IMR-90 (cell line): ENCODE measurements around the gene EHD4. TPM values are rescaled to one million over a fixed set of nuclear protein-coding genes. Genes with fewer than 3 reads are reported as not detected.
A peak's percentile ranks its signal among the peaks of the same experiment; 100 is the strongest.

Experiments used
- ATAC-seq: fragments of 200-7000 bp; cut with Tn5 transposase; 2 replicates; pipeline ENCODE4 v1.9.1; 2020; ENCODE audit warnings: low read depth, mild to moderate bottlenecking, moderate library complexity
- BruUV-seq: library from RNA; stranded (reverse); fragments of 400-500 nt; replicated peaks from 2 replicates; lab custom pipeline; 2021; lab: Mats Ljungman, UMichigan
- CTCF ChIA-PET: fragments of 300-600 bp; formaldehyde crosslinking; extraction: SDS; loops from one replicate; lab custom pipeline; 2021; ENCODE audit warnings: antibody characterized with exemption; lab: Yijun Ruan, JAX
- POLR2A ChIA-PET: fragments of 300-600 bp; sonication (Branson Sonifier 250); formaldehyde crosslinking; loops from one replicate; lab custom pipeline; 2022; ENCODE audit warnings: antibody characterized with exemption; ENCODE audit not compliant: unreplicated experiment; lab: Charles Lee
- DNase-seq: peaks from one replicate; pipeline ENCODE4 v3.0.0; 2013
- H2AFZ ChIP-seq: replicated peaks from 2 replicates; pipeline ENCODE3; 2013; ENCODE audit warnings: low read length, mild to moderate bottlenecking; ENCODE audit not compliant: poor library complexity
- H2AK5ac ChIP-seq: 2 replicates; pipeline ENCODE4 v1.6.1; 2013; ENCODE audit warnings: low read depth, low read length, inconsistent platforms
- H2AK9ac ChIP-seq: replicated peaks from 2 replicates; pipeline ENCODE3; 2013; ENCODE audit warnings: mild to moderate bottlenecking, low read depth, low read length, moderate library complexity; ENCODE audit not compliant: poor library complexity
- H2BK120ac ChIP-seq: 2 replicates; pipeline ENCODE4 v1.6.1; 2013; ENCODE audit warnings: low read depth, low read length, inconsistent platforms
- H2BK15ac ChIP-seq: 3 replicates; pipeline ENCODE4 v1.6.1; 2013; ENCODE audit warnings: low read depth, low read length, inconsistent platforms
- H2BK20ac ChIP-seq: 2 replicates; pipeline ENCODE4 v1.6.1; 2013; ENCODE audit warnings: low read depth, mild to moderate bottlenecking, inconsistent platforms, low read length, moderate library complexity
- H2BK5ac ChIP-seq: 2 replicates; pipeline ENCODE4 v1.6.1; 2013; ENCODE audit warnings: mild to moderate bottlenecking, low read depth, low read length, inconsistent platforms; ENCODE audit not compliant: poor library complexity, severe bottlenecking
- H3K14ac ChIP-seq: replicated peaks from 2 replicates; pipeline ENCODE4 v1.6.1; 2013; ENCODE audit warnings: low read depth, low read length, inconsistent platforms
- H3K18ac ChIP-seq: 2 replicates; pipeline ENCODE4 v1.6.1; 2013; ENCODE audit warnings: low read depth, low read length, control low read depth
- H3K23ac ChIP-seq: 2 replicates; pipeline ENCODE4 v1.6.1; 2013; ENCODE audit warnings: low read depth, low read length, inconsistent platforms
- H3K27ac ChIP-seq: 2 replicates; pipeline ENCODE4 v1.5.1; 2013; ENCODE audit warnings: mild to moderate bottlenecking, control low read depth, low read length; ENCODE audit not compliant: insufficient read depth
- H3K27me3 ChIP-seq: 2 replicates; pipeline ENCODE4 v1.6.1; 2013; ENCODE audit warnings: low read length; ENCODE audit not compliant: control insufficient read depth, insufficient read depth
- H3K36me3 ChIP-seq: 2 replicates; pipeline ENCODE4 v1.6.1; 2013; ENCODE audit warnings: low read length, mixed read lengths; ENCODE audit not compliant: control insufficient read depth, insufficient read depth
- H3K4ac ChIP-seq: 2 replicates; pipeline ENCODE4 v1.6.1; 2013; ENCODE audit warnings: low read depth, low read length, inconsistent platforms
- H3K4me1 ChIP-seq: 2 replicates; pipeline ENCODE4 v1.6.1; 2013; ENCODE audit warnings: low read length, mixed read lengths; ENCODE audit not compliant: control insufficient read depth, insufficient read depth
- H3K4me2 ChIP-seq: 2 replicates; pipeline ENCODE4 v1.6.1; 2013; ENCODE audit warnings: low read depth, mild to moderate bottlenecking, control low read depth, low read length, moderate library complexity
- H3K4me3 ChIP-seq: 2 replicates; pipeline ENCODE4 v1.5.1; 2013; ENCODE audit warnings: low read depth, mild to moderate bottlenecking, control low read depth, low read length, moderate library complexity; ENCODE audit not compliant: insufficient read depth
- H3K56ac ChIP-seq: 2 replicates; pipeline ENCODE4 v1.6.1; 2013; ENCODE audit warnings: low read length, inconsistent platforms; ENCODE audit not compliant: insufficient read depth; ENCODE audit errors: extremely low read depth
- H3K79me1 ChIP-seq, 2 experiments: 2 replicates each; pipeline ENCODE4 v1.6.1; 2013; ENCODE audit warnings: low read length in 2 of 2, inconsistent platforms in 1 of 2, low read depth in 1 of 2
- H3K9ac ChIP-seq: 2 replicates; pipeline ENCODE4 v1.6.1; 2013; ENCODE audit warnings: low read depth, low read length, control low read depth
- H3K9me1 ChIP-seq: 2 replicates; pipeline ENCODE4 v1.6.1; 2013; ENCODE audit warnings: low read length, inconsistent platforms; ENCODE audit not compliant: insufficient read depth
- H3K9me3 ChIP-seq: 2 replicates; pipeline ENCODE4 v1.6.1; 2013; ENCODE audit warnings: low read length; ENCODE audit not compliant: control insufficient read depth, insufficient read depth
- H4K20me1 ChIP-seq: 2 replicates; pipeline ENCODE4 v1.6.1; 2013; ENCODE audit warnings: low read length, inconsistent platforms; ENCODE audit not compliant: insufficient read depth
- H4K5ac ChIP-seq: 2 replicates; pipeline ENCODE4 v1.6.1; 2013; ENCODE audit warnings: mild to moderate bottlenecking, low read depth, low read length, control low read depth
- H4K8ac ChIP-seq, 2 experiments: 2 replicates each; pipeline ENCODE4 v1.6.1; 2013; ENCODE audit warnings: low read depth in 2 of 2, low read length in 2 of 2, control low read depth in 1 of 2, inconsistent platforms in 1 of 2
- H4K91ac ChIP-seq: 2 replicates; pipeline ENCODE4 v1.6.1; 2013; ENCODE audit warnings: low read depth, low read length, inconsistent platforms; ENCODE audit not compliant: insufficient read depth
- BHLHE40 ChIP-seq: fragments of 150-350 bp; IDR thresholded peaks from 2 replicates; pipeline ENCODE4 v1.6.1; 2016; ENCODE audit warnings: mild to moderate bottlenecking, low read depth, low read length
- CEBPB ChIP-seq: IDR thresholded peaks from 2 replicates; pipeline ENCODE4 v1.6.1; 2012; ENCODE audit warnings: low read depth, low read length, improper control_type of control experiment
- CHD1 ChIP-seq: IDR thresholded peaks from 2 replicates; pipeline ENCODE4 v1.6.1; 2012; ENCODE audit warnings: low read depth, low read length, improper control_type of control experiment
- FOS ChIP-seq: fragments of 150-350 bp; IDR thresholded peaks from 2 replicates; pipeline ENCODE4 v1.6.1; 2016; ENCODE audit warnings: low read depth, low read length
- MAFK ChIP-seq: IDR thresholded peaks from 2 replicates; pipeline ENCODE4 v1.6.1; 2012; ENCODE audit warnings: low read depth, low read length, improper control_type of control experiment
- MAZ ChIP-seq: IDR thresholded peaks from 2 replicates; pipeline ENCODE4 v1.6.1; 2012; ENCODE audit warnings: low read depth, mild to moderate bottlenecking, low read length, improper control_type of control experiment, moderate library complexity, borderline replicate concordance
- MXI1 ChIP-seq: IDR thresholded peaks from 2 replicates; pipeline ENCODE4 v1.6.1; 2012; ENCODE audit warnings: low read depth, mild to moderate bottlenecking, low read length, moderate library complexity, borderline replicate concordance
- NFE2L2 ChIP-seq: fragments of 150-350 bp; IDR thresholded peaks from 2 replicates; pipeline ENCODE4 v1.6.1; 2016; ENCODE audit warnings: low read depth, mild to moderate bottlenecking, low read length
- POLR2A ChIP-seq: IDR thresholded peaks from 2 replicates; pipeline ENCODE4 v1.6.1; 2012; ENCODE audit warnings: mild to moderate bottlenecking, low read depth, low read length
- RAD21 ChIP-seq: IDR thresholded peaks from 2 replicates; pipeline ENCODE4 v1.6.1; 2012; ENCODE audit warnings: low read length, improper control_type of control experiment
- RCOR1 ChIP-seq: IDR thresholded peaks from 2 replicates; pipeline ENCODE4 v1.6.1; 2012; ENCODE audit warnings: mild to moderate bottlenecking, low read length, improper control_type of control experiment; ENCODE audit not compliant: insufficient replicate concordance
- RFX5 ChIP-seq: IDR thresholded peaks from 2 replicates; pipeline ENCODE4 v1.8.0; 2012; ENCODE audit warnings: low read depth, mild to moderate bottlenecking, low read length, moderate library complexity
- SMC3 ChIP-seq: fragments of 150-350 bp; IDR thresholded peaks from 2 replicates; pipeline ENCODE4 v1.6.1; 2016; ENCODE audit warnings: low read depth, mild to moderate bottlenecking, antibody characterized with exemption, low read length, moderate library complexity
- WGBS, 2 experiments: methylation state at CpG; one replicate each; pipeline versions ENCODE4 v1.1.5 to v1.1.7; 2013; ENCODE audit warnings: missing lambda C conversion rate in 2 of 2; ENCODE audit not compliant: insufficient read length in 1 of 2; ENCODE audit errors: extremely low coverage in 2 of 2; 5-methylcytosine and 5-hydroxymethylcytosine counted together
- dilution Hi-C: fragments of 300-500 bp; cut with HindIII; formaldehyde crosslinking; loops from one replicate; pipeline ENCODE4 v1.14.3; 2018; ENCODE audit warnings: low sequenced_read_pairs; ENCODE audit not compliant: unreplicated experiment
- in situ Hi-C: fragments of 300-500 bp; cut with MboI; formaldehyde crosslinking; loops from 3 replicates; pipeline ENCODE4 v1.14.3; 2019; ENCODE audit warnings: low sequenced_read_pairs, inconsistent platforms, mixed read lengths
- intact Hi-C: fragments of 100-400 bp; cut with micrococcal nuclease; formaldehyde crosslinking; loops from 2 replicates; pipeline ENCODE4 v1.10.0; 2022
- polyA plus RNA-seq, 3 experiments: library from polyadenylated mRNA; depleted of rRNA; stranded (reverse); fragments of >200 nt; gene quantifications; 2 replicates each; pipeline ENCODE4 v1.2.3, GENCODE V29; 2012; ENCODE audit warnings: low replicate concordance in 1 of 3
- total RNA-seq: library from RNA; depleted of rRNA; stranded (reverse); fragments of >200 nt; gene quantifications from 2 replicates; pipeline ENCODE4 v1.2.3, GENCODE V29; 2012
- TF ChIP-seq, protein P1 (sequence below): fragments of 150-350 bp; IDR thresholded peaks from 2 replicates; pipeline ENCODE4 v1.6.1; 2017; ENCODE audit warnings: mild to moderate bottlenecking, antibody characterized with exemption, low read length, low read depth
- TF ChIP-seq, protein P2 (sequence below): conservative IDR thresholded peaks from 2 replicates; pipeline ENCODE4 v1.5.1; 2012; ENCODE audit warnings: mild to moderate bottlenecking, low read depth, low read length, improper control_type of control experiment

The EHD4 gene
- total and polyA plus RNA-seq, 2 of the 4 experiments (the other 2 are of a cell fraction): 21.0 to 29.0 TPM

DNA sequence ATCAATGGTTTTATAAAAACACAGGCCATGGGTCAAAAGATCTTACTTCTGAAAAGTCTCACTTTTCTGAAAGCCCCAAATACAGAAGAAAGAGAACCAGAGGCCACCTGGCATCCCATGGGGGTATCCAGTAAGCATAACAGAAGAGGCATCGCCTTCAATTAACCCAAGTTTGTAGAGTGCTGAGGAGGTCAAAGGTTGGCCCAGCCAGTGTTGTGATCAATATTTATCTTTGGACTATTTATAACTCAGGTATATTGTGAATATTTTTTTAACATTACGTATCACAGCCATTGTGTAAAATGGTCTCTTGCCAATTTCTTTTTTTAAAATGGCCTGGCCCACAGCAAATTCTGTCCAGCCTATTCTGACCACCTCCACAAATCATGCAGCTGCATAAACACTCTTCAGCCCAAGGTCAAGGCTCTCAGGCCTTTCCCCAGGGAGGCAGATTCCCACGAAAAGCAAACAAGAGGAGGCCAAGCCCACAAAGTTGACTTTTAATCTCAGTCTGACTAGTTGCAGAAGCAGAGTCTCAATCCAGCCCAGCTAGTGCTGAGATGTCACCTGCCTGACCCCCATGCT lies 52.3 kb downstream of the EHD4 start:
- peaks cover 22% of the 10 kb centered on the region for H3K4me1 ChIP-seq
- H3K9me1 ChIP-seq: peaks cover 36% of the 10 kb centered on the region
- ATAC-seq: peak; percentile 86
- intact Hi-C loops (no loop called here), dilution Hi-C loops (no loop called here), in situ Hi-C loops (no loop called here)
- no peak overlapping the region for H3K23ac ChIP-seq
- H4K91ac ChIP-seq: no peak overlapping the region
- 0% methylated on average over 1 of the region's 3 CpGs; no CpG with 5 or more reads in 1 of the 2 experiments for WGBS, 2 experiments
- no peak overlapping the region for H3K4me2 ChIP-seq
- no peak overlapping the region for H2BK15ac ChIP-seq
- H2AFZ ChIP-seq: no peak overlapping the region
- peak overlapping the region; percentile 46; the same call in 1 of the 2 replicates for H2AK5ac ChIP-seq
- peak; percentile 97 for DNase-seq
- peaks cover 7% of the 10 kb centered on the region for H3K36me3 ChIP-seq
- H3K18ac ChIP-seq: no peak overlapping the region
- H3K27ac ChIP-seq: no peak overlapping the region
- no peaks in the 10 kb centered on the region for H3K9me3 ChIP-seq
- no peaks in the 10 kb centered on the region for H3K27me3 ChIP-seq
- CTCF ChIA-PET: interaction anchor here (1.0 kb wide), 1 partner anchor 52 kb away, joined by 3 read pairs; the partner anchor contains the start of gene EHD4
- H4K5ac ChIP-seq: no peak overlapping the region
- H3K14ac ChIP-seq: no peak overlapping the region
- peak overlapping the region; percentile 51; the same call in 1 of the 2 replicates for H2BK20ac ChIP-seq
- H2BK120ac ChIP-seq: no peak overlapping the region; the same call in 1 of the 2 replicates
- no peak overlapping the region for H2BK5ac ChIP-seq
- no peak overlapping the region for H3K4me3 ChIP-seq
- no TSS peak for BruUV-seq
- peaks cover 16 to 78% of the 10 kb centered on the region in 2 experiments for H3K79me1 ChIP-seq
- no peak overlapping the region for H2AK9ac ChIP-seq
- H3K56ac ChIP-seq: no peak overlapping the region
- H3K9ac ChIP-seq: no peak overlapping the region
- H4K20me1 ChIP-seq: peaks cover 24% of the 10 kb centered on the region
- 0 out of 2 replicates have a peak overlapping the region, but pooled peaks have one; percentile 49 for H3K4ac ChIP-seq
- POLR2A ChIA-PET: no interaction called here
- H4K8ac ChIP-seq: no peak overlapping the region
- no peak for TF ChIP-seq CEBPB
- TF ChIP-seq RFX5: no peak
- TF ChIP-seq, protein P1, sequence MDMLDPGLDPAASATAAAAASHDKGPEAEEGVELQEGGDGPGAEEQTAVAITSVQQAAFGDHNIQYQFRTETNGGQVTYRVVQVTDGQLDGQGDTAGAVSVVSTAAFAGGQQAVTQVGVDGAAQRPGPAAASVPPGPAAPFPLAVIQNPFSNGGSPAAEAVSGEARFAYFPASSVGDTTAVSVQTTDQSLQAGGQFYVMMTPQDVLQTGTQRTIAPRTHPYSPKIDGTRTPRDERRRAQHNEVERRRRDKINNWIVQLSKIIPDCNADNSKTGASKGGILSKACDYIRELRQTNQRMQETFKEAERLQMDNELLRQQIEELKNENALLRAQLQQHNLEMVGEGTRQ: no peak
- no peak for TF ChIP-seq SMC3
- peak; percentile 36 for TF ChIP-seq BHLHE40
- TF ChIP-seq NFE2L2: peak; percentile 35; the same call in 1 of the 2 replicates
- no peak for TF ChIP-seq RAD21
- TF ChIP-seq, protein P2, sequence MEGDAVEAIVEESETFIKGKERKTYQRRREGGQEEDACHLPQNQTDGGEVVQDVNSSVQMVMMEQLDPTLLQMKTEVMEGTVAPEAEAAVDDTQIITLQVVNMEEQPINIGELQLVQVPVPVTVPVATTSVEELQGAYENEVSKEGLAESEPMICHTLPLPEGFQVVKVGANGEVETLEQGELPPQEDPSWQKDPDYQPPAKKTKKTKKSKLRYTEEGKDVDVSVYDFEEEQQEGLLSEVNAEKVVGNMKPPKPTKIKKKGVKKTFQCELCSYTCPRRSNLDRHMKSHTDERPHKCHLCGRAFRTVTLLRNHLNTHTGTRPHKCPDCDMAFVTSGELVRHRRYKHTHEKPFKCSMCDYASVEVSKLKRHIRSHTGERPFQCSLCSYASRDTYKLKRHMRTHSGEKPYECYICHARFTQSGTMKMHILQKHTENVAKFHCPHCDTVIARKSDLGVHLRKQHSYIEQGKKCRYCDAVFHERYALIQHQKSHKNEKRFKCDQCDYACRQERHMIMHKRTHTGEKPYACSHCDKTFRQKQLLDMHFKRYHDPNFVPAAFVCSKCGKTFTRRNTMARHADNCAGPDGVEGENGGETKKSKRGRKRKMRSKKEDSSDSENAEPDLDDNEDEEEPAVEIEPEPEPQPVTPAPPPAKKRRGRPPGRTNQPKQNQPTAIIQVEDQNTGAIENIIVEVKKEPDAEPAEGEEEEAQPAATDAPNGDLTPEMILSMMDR: no peak
- no peak for TF ChIP-seq MAFK
- 0 out of 2 replicates have a peak, but pooled peaks have one; percentile 2 for TF ChIP-seq FOS
- TF ChIP-seq MAZ: no peak
- TF ChIP-seq RCOR1: peak; percentile 77
- TF ChIP-seq MXI1: no peak
- no peak for TF ChIP-seq POLR2A
- no peak for TF ChIP-seq CHD1
